Stomach (tissue), 9 donors: ENCODE results near the gene PEAK1. TPM values are rescaled to one million over a fixed set of nuclear protein-coding genes. Genes with fewer than 3 reads are reported as not detected.

ENCODE experiments used
- DNase-seq, 2 donors: peaks; one replicate each; pipeline versions ENCODE4 v3.0.0 to v3.0.0-alpha.2; 2013 to 2019
- H3K27ac ChIP-seq, 5 donors: fragments of 200-600 bp in 4 of 5; sonication (generic) in 4 of 5; one replicate each; pipeline ENCODE4 v1.5.1; 2013 to 2019; ENCODE audit warnings: mild to moderate bottlenecking in 1 of 5, moderate library complexity in 1 of 5
- H3K27me3 ChIP-seq, 3 donors: fragments of 200-600 bp; sonication (generic); one replicate each; pipeline ENCODE4 v1.5.1; 2017 to 2019; ENCODE audit warnings: mixed run types in 1 of 3
- H3K36me3 ChIP-seq, 4 donors: fragments of 200-600 bp; sonication (generic); 1 replicate in 3 of 4; 2 replicates in 1 of 4; pipeline ENCODE4 v1.5.1; 2016 to 2019
- H3K4me1 ChIP-seq, 4 donors: fragments of 200-600 bp; sonication (generic); one replicate each; pipeline ENCODE4 v1.5.1; 2016 to 2019
- H3K4me3 ChIP-seq, 4 donors: fragments of 200-600 bp; sonication (generic) in 3 of 4; one replicate each; pipeline ENCODE4 v1.5.1; 2016 to 2019; ENCODE audit warnings: mild to moderate bottlenecking in 1 of 4
- H3K9me3 ChIP-seq, 4 donors: fragments of 200-600 bp; sonication (generic); one replicate each; pipeline ENCODE4 v1.5.1; 2016 to 2019
- CTCF ChIP-seq, 7 experiments: fragments of 450-650 bp in 4 of 7; fragments of 200-600 bp in 3 of 7; sonication (generic) in 3 of 7; IDR thresholded peaks; one replicate each; pipeline ENCODE4 v1.5.1; 2016 to 2019; ENCODE audit warnings: antibody characterized with exemption in 7 of 7, control low read depth in 2 of 7, mild to moderate bottlenecking in 1 of 7
- EP300 ChIP-seq: sonication (generic); formaldehyde crosslinking; IDR thresholded peaks from one replicate; pipeline ENCODE4 v1.6.1; 2017; ENCODE audit warnings: antibody characterized with exemption
- POLR2A ChIP-seq, 4 donors: fragments of 450-650 bp; IDR thresholded peaks; one replicate each; pipeline ENCODE4 v1.6.1; 2016; ENCODE audit warnings: antibody characterized with exemption in 4 of 4, control low read depth in 2 of 4, mild to moderate bottlenecking in 1 of 4, moderate library complexity in 1 of 4
- POLR2AphosphoS5 ChIP-seq, 3 donors: sonication (generic); formaldehyde crosslinking; IDR thresholded peaks; one replicate each; pipeline ENCODE4 v1.6.1; 2016; ENCODE audit warnings: antibody characterized with exemption in 3 of 3
- WGBS, 5 donors: extraction: QIAGEN DNeasy Blood & Tissue Kit in 3 of 5; methylation state at CpG; one replicate each; pipeline versions ENCODE4 v1.1.5 to v1.1.7; 2013 to 2018; 5-methylcytosine and 5-hydroxymethylcytosine counted together
- intact Hi-C: fragments of 100-400 bp; cut with DNase I; formaldehyde crosslinking; loops from one replicate; pipeline ENCODE4 v1.15.1; 2023; ENCODE audit warnings: low total_unique reads
- polyA plus RNA-seq, 3 donors: library from polyadenylated mRNA; stranded (reverse); fragments of 200-250 nt; gene quantifications; one replicate each; pipeline ENCODE4 v1.2.3, GENCODE V29; 2013
- total RNA-seq, 5 donors: library from RNA; depleted of rRNA; stranded (reverse); fragments of >200 nt; gene quantifications; one replicate each; pipeline versions ENCODE4 v1.1.0 to v1.2.3, GENCODE V29; 2014 to 2016
- donor health status: healthy with polysubstance abuse.
- donor health status: Bipolar disorder and iron deficiency.
- donor health status: healthy.

Gene PEAK1
- total and polyA plus RNA-seq, 8 donors = 1.7 to 72.5 (median 19.4) TPM

- no peak overlapping the region for H3K27ac ChIP-seq
- WGBS, 5 donors = 87 to 95% (median 90%) methylated on average over 4 of the region's 4 CpGs
- H3K36me3 ChIP-seq = peaks cover 0 to 10% (median 6%) of the 10 kb centered on the region in 4 donors
- no peaks in the 10 kb centered on the region for H3K27me3 ChIP-seq
- H3K4me3 ChIP-seq = no peak overlapping the region
- H3K4me1 ChIP-seq = peaks cover 17 to 86% (median 46%) of the 10 kb centered on the region in 4 donors
- H3K9me3 ChIP-seq = no peaks in the 10 kb centered on the region
- intact Hi-C loops = no loop called here
- DNase-seq = no peak
- no peak for TF ChIP-seq CTCF (IDR thresholded peaks at IDR 0.05)
- no peak for TF ChIP-seq POLR2A (IDR thresholded peaks at IDR 0.05)
- TF ChIP-seq POLR2AphosphoS5 (IDR thresholded peaks at IDR 0.05) = no peak
- no peak for TF ChIP-seq EP300
Observed at GRCh38 chr15:77057685-77058084, 362.2 kb downstream of the PEAK1 start.

- H3K4me1 ChIP-seq = peaks cover 17 to 84% (median 44%) of the 10 kb centered on the region in 4 donors
Observed at GRCh38 chr15:77057072-77057471, 362.8 kb downstream of the PEAK1 start.

GRCh38 chr15:77053709-77054108 is 366.2 kb downstream of the PEAK1 start:
- TF ChIP-seq EP300 (no peak), POLR2A (IDR thresholded peaks at IDR 0.05) (no peak), POLR2AphosphoS5 (IDR thresholded peaks at IDR 0.05) (no peak), CTCF (IDR thresholded peaks at IDR 0.05) (no peak)
- intact Hi-C loops = no loop called here
- Histone ChIP-seq H3K36me3 (peaks cover 6 to 47% (median 36%) of the 10 kb centered on the region in 4 donors), H3K27me3 (no peaks in the 10 kb centered on the region), H3K4me1 (peaks cover 0 to 50% (median 22%) of the 10 kb centered on the region in 4 donors), H3K9me3 (no peaks in the 10 kb centered on the region), H3K4me3 (no peak overlapping the region), H3K27ac (no peak overlapping the region)
- 94 to 98% (median 94%) methylated on average over 2 of the region's 2 CpGs for WGBS, 5 donors
- DNase-seq = no peak

More at GRCh38 chr15:77057072-77057471, 362.8 kb downstream of the PEAK1 start:
- TF ChIP-seq POLR2A (IDR thresholded peaks at IDR 0.05) = no peak
- no peak for TF ChIP-seq POLR2AphosphoS5 (IDR thresholded peaks at IDR 0.05)
- TF ChIP-seq EP300 = no peak
- no peak for TF ChIP-seq CTCF (IDR thresholded peaks at IDR 0.05)
- H3K36me3 ChIP-seq = peaks cover 4 to 16% (median 12%) of the 10 kb centered on the region in 4 donors
- H3K27me3 ChIP-seq = no peaks in the 10 kb centered on the region
- 95 to 100% (median 97%) methylated on average over 1 of the region's 1 CpG for WGBS, 5 donors
- no peak overlapping the region for H3K4me3 ChIP-seq
- H3K27ac ChIP-seq = no peak overlapping the region
- intact Hi-C loops = no loop called here
- DNase-seq = no peak
- no peaks in the 10 kb centered on the region for H3K9me3 ChIP-seq

GRCh38 chr15:77052556-77052955 is 367.3 kb downstream of the PEAK1 start:
- Histone ChIP-seq H3K9me3 (no peaks in the 10 kb centered on the region), H3K27ac (no peak overlapping the region), H3K36me3 (peaks cover 6 to 53% (median 39%) of the 10 kb centered on the region in 4 donors), H3K4me1 (peaks cover 0 to 41% (median 18%) of the 10 kb centered on the region in 4 donors), H3K4me3 (no peak overlapping the region), H3K27me3 (no peaks in the 10 kb centered on the region)
- 36 to 59% (median 37%) methylated on average over 2 of the region's 2 CpGs for WGBS, 5 donors
- intact Hi-C loops = no loop called here
- TF ChIP-seq CTCF (IDR thresholded peaks at IDR 0.05) = no peak
- no peak for TF ChIP-seq POLR2A (IDR thresholded peaks at IDR 0.05)
- no peak for TF ChIP-seq POLR2AphosphoS5 (IDR thresholded peaks at IDR 0.05)
- TF ChIP-seq EP300 = no peak
- no peak for DNase-seq

Other genes starting within 250 kb of the PEAK1 start
- gene HMG20A, start 784 bp upstream of the PEAK1 start, total RNA-seq = 10 to 100 TPM; 22.0 to 51.8 (median 32.7) TPM
- 1 to 10 TPM; 8.1 to 9.2 (median 8.3) TPM for gene HMG20A, start 784 bp upstream of the PEAK1 start, polyA plus RNA-seq
- under 1 TPM in 2 of 5 donors, not detected in 3; 0.55 to 0.58 TPM for gene LINGO1, start 212.8 kb upstream of the PEAK1 start, total RNA-seq
- gene LINGO1, start 212.8 kb upstream of the PEAK1 start, polyA plus RNA-seq = 1 to 10 TPM in 1 of 3 donors, under 1 TPM in 1, not detected in 1; 0.25 to 1.3 TPM